Measurements from ENCODE around the gene MMS19.

DNA sequence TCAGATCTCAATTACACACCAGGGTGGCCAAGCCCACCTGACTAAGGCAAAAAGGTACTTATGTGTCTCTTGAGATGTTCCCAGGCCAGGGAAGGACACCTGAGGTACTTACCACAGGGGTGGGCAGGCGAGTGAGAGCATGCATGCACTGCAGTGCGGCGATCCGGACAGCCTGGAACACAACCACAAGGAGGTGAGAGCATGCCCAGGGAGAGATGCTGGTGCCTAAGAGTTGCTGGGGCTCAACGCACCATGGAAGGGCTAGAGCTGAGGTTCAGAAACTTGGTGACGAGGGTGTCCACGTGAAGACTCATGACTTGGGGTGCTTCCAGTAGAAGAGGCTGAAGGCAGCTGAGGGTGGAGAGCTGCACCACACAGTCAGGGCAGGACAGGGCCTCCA lies 39.1 kb downstream of the MMS19 start:
- TF ChIP-seq POLR2AphosphoS5 (IDR thresholded peaks at IDR 0.05) (no peak), POLR2A (IDR thresholded peaks at IDR 0.05) (no peak)
- TF ChIP-seq, protein P1, sequence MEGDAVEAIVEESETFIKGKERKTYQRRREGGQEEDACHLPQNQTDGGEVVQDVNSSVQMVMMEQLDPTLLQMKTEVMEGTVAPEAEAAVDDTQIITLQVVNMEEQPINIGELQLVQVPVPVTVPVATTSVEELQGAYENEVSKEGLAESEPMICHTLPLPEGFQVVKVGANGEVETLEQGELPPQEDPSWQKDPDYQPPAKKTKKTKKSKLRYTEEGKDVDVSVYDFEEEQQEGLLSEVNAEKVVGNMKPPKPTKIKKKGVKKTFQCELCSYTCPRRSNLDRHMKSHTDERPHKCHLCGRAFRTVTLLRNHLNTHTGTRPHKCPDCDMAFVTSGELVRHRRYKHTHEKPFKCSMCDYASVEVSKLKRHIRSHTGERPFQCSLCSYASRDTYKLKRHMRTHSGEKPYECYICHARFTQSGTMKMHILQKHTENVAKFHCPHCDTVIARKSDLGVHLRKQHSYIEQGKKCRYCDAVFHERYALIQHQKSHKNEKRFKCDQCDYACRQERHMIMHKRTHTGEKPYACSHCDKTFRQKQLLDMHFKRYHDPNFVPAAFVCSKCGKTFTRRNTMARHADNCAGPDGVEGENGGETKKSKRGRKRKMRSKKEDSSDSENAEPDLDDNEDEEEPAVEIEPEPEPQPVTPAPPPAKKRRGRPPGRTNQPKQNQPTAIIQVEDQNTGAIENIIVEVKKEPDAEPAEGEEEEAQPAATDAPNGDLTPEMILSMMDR (IDR thresholded peaks at IDR 0.05): no peak

Measured in upper lobe of left lung (tissue), 4 donors.